ENCODE measurements around the gene PSMD3.
A peak's percentile ranks its signal among the peaks of the same experiment; 100 is the strongest.

The PSMD3 gene

GRCh38 chr17:40015998-40016985, 35.7 kb downstream of the PSMD3 start:
- no peak for TF ChIP-seq CTCF (IDR thresholded peaks at IDR 0.05; ENCODE audit: low read depth, low read length, missing control alignments)
- no peak for DNase-seq (ENCODE audit: extremely low read depth, low read depth)
- H3K4me3 ChIP-seq (replicated peaks; ENCODE audit: low read depth, low read length) = no peak overlapping the region

- no peak for DNase-seq (ENCODE audit: extremely low read depth, low read depth)
- no peak for TF ChIP-seq CTCF (IDR thresholded peaks at IDR 0.05; ENCODE audit: low read depth, low read length, missing control alignments)
- H3K4me3 ChIP-seq (replicated peaks; ENCODE audit: low read depth, low read length) = no peak overlapping the region
Measured at GRCh38 chr17:40017422-40018080, 36.9 kb downstream of the PSMD3 start.

GRCh38 chr17:40018211-40019121, 37.9 kb downstream of the PSMD3 start:
- TF ChIP-seq CTCF (IDR thresholded peaks at IDR 0.05; ENCODE audit: low read depth, low read length, missing control alignments) = no peak
- DNase-seq (ENCODE audit: extremely low read depth, low read depth) = no peak
- H3K4me3 ChIP-seq (replicated peaks; ENCODE audit: low read depth, low read length) = peak overlapping the region; percentile 15; the same call in 1 of the 2 replicates

- no peak for TF ChIP-seq CTCF (IDR thresholded peaks at IDR 0.05; ENCODE audit: low read depth, low read length, missing control alignments)
- peak overlapping the region; percentile 15; the same call in 1 of the 2 replicates for H3K4me3 ChIP-seq (replicated peaks; ENCODE audit: low read depth, low read length)
- DNase-seq (ENCODE audit: extremely low read depth, low read depth) = peak; percentile 52
Measured at GRCh38 chr17:40019140-40019991, 38.8 kb downstream of the PSMD3 start.

GRCh38 chr17:40020146-40020545, 39.5 kb downstream of the PSMD3 start:
- DNase-seq (ENCODE audit: extremely low read depth, low read depth) = no peak
- TF ChIP-seq CTCF (IDR thresholded peaks at IDR 0.05; ENCODE audit: low read depth, low read length, missing control alignments) = no peak
- no peak overlapping the region for H3K4me3 ChIP-seq (replicated peaks; ENCODE audit: low read depth, low read length)
